Hematopoietic multipotent progenitor cell (in vitro differentiated cells): ENCODE data around the gene CREB5. TPM values are rescaled to one million over a fixed set of nuclear protein-coding genes. Genes with fewer than 3 reads are reported as not detected.
A peak's percentile ranks its signal among the peaks of the same experiment; 100 is the strongest.

Experiments
- DNase-seq, 3 donors: peaks; one replicate each; pipeline ENCODE4 v3.0.0-alpha.2; 2011 to 2015; ENCODE audit warnings: low read depth in 2 of 3, low spot score in 2 of 3
- total RNA-seq: library from RNA; depleted of rRNA; stranded (reverse); fragments of >200 nt; gene quantifications from one replicate; pipeline ENCODE4 v1.2.3, GENCODE V29; 2012

Gene CREB5
- total RNA-seq, 1 donor, result 20.7 TPM

DNA sequence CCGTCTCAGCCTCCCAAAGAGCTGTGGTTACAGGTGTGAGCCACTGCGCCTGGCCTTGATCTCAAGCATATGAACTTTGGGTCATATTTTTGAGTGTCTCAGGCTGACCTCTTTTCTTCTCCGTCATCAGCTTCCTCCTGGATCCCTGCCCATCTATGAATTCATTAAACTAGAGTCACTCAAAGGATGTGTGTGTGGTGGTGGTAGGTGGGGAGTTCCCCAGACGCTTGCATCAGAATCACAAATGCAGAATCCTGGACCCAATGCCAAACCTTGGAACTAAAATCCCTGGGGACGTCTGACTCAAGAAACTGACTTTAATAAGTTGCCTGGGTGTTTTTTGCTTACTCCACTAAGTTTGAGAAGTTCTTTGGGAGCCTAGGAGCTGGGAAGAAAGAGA, 6.7 kb upstream of the CREB5 start:
- DNase-seq, result peak in 1 of 3 donors; percentile 43

DNA sequence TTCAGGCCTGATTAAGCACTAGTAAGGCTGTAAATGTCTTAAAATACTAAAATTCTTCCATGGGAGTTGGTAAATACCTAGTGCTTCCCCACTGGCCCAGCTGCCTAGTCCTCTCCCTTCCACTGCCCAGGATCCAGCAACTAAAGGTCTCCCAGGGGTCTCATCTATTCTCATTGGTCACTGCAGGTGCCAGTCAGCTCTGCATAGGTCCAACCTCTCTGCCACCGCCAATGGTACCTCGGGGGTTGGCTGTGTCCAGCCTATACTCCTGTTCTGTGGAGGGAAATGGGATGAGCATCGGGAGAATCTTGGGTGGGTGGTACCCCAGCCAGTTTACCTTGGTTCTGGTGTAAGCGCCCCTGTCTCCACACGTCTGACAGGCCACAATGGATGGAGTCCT, 6.1 kb upstream of the CREB5 start:
- DNase-seq, result no peak

DNA sequence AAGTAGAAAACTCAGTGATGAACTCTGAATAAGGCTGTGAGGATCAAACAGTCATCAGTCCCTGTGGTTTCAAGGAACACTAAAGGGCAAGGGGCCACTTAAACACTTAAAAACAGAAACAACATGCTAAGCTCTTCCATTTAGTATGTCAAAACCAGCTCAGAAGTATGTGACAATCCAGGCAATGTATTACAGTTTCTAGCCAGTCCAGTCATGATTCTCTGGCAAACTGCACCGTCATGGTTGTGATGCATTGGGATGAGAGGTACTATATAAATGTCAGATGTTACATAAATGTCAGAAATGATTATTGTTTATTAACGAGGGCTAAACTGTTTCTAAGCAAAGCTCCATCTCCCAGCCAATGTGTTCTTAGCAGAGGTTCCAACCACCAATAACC, 4.7 kb upstream of the CREB5 start:
- peak in 1 of 3 donors; percentile 16 for DNase-seq

DNA sequence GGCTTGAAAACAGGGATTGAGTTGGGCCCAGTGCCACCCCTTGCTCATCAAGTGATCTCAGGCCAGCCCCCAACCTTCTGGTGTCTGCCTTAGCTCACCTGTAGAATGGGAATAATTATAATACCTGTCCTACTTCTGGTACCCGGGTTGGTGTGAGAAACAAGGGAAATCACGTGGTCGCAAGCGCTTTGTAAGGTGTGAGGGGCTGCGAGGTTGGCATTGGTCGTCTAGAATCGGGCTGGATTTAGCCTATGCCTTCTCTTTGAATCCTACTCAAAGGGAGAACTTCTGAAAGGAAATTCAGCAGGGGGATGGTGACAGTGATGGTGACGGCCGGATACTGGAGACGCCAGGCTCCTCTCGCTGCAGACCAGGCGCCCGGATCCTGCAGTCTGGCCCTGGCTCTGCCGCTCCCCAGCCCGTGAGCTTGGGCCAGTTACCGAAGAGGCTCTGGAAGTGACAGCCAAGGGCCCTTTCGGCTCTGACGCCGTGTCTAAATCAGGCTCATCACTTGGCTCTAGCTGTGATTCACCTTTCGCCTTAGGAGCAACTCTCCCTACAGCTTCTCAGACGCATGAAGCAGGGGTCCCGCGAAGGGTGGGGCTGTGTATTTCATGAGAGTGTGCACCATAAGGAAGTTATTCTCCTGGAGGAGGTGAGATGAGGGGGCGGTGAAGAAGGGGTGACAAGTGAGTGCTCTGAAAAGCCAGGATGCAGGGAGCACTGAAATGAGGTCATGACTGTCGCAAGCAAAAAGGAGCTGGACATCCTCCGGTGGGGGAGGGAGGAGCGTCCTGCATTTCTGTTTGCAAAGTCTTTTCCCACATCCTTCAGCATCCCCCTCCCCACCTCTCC, 4.0 kb upstream of the CREB5 start:
- DNase-seq, result peak in 1 of 3 donors; percentile 6

DNA sequence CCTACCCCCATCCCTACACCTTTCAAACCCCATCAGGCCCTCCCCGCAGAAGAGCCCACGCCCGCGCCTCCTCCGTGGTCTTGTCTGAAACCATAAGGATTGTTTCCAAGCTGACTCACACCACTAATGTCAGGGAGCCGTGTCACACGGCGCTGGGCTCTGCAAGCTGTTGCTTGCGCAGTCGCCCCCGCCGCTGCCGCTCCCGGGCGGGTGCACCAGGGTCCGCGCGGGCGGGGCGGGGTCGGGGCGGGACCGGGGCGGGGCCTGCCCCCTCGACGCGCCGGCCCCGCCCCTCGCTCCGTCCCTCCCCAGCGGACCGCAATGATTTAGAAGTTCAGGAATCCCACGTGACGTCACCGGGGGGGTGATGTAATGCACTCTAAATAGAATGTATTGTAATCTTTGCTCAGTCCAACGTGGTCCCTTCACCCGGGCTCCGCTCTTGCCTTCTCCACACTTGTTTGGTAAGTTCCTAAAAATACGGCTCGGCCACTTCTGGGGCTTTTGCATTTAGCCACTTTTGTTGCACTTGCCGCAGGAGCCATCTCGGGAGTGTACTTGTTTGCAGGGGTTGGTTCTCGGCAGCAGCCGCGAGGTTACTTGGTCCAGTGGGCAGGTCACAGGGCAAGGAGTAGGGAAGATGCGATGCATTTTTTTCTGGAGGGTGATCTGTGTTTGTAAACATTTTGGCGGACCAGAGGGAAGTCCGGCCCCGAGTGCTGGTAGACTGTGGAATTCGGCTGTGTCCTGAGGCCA, 3.2 kb upstream of the CREB5 start:
- peak; percentile 2 to 93 (median 91) for DNase-seq

DNA sequence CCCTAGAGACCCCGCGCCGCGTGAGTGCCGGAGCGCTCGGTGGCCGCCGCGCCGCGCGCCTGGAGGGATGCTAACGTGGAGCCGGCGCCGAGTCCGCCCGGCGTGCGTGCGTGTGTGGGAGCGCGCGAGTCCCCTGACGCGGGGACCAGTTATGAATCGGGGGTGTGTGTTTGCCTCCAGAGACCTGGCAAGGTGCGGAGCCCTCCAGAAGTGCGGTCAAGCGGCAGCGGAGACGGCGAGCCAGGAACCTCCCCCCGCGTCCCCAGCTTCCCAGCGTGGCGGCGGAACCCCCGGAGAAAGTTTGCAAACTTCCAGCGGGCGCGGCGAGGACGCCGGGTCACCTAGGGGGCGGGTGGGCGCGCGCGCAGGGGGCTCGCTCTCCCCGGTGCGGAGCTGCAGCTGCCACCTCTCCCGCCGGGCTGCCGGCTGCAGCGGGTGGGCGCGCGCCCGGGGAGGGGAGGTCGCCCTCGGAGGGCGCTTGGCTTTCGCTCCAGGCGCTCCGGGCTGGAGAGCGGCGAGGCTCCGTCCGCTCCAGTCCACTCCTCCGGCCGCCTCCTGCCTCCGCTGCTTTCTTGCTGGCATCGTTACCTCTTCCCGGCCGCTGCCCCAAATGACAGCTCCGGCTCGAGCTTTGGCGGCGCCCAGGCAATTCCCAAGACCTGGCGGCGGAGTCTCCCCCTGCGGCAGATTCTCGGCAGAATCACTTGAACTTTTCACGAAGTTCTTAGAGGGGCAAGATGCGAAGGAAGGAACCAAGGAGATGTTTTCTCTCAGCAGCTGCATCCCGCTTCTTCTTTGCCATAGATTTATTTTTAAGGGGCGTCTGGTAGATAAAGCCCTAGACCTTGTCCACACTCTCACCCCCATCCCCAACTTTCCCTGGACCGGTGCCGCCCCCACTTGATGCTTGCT, 2.3 kb upstream of the CREB5 start:
- peak in 1 of 3 donors; percentile 19 for DNase-seq

DNA sequence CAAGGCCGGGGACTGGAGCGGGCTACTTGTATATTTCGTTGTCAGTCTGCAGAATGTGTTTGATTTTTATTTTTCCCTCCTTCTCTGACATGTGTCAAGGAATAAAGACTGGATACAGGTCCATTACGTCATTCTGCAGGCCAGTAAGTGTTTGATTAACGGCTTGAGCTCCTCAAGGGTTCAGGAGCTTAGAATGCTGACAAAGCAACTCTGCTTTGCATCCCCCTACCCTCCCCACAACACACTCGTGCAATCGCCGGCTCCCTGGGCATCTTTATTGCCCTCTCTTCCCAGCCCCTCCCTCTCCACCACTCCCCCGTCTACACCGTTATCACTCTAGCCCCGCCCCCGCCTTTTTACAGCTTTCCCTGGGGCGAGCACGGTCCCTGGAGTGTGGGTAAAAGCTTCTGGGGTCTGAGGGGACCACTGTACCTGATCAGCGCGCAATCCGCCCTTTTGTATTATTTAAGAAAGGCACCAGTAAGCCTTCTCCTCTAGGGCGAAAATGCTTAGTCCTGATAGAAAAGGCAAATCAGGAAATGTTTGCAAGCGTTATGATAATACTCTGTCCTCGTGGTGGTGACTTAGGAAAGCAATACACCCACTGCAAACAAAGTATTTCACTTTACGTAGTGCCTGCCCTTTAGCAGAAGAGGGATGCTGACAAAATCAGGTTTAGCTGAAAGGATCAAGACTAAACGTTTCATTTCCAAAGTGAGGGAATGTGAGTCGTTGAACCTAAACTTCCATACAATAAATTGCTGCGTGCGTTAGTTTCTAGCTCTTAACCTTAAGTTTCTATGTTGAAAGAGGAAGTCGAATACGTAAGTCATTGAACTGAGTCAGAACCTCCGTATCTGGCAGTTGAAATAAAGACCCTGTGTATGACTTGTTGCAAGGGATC, 1.4 kb upstream of the CREB5 start:
- peak in 2 of 3 donors; percentile 71 to 74 for DNase-seq

- peak in 1 of 3 donors; percentile 20 for DNase-seq
Measured at GRCh38 chr7:28413011-28413410, 693 bp downstream of the CREB5 start.

GRCh38 chr7:28414453-28414852, 2.1 kb downstream of the CREB5 start:
- DNase-seq, result no peak

GRCh38 chr7:28417321-28417940, 5.1 kb downstream of the CREB5 start:
- no peak for DNase-seq

DNA sequence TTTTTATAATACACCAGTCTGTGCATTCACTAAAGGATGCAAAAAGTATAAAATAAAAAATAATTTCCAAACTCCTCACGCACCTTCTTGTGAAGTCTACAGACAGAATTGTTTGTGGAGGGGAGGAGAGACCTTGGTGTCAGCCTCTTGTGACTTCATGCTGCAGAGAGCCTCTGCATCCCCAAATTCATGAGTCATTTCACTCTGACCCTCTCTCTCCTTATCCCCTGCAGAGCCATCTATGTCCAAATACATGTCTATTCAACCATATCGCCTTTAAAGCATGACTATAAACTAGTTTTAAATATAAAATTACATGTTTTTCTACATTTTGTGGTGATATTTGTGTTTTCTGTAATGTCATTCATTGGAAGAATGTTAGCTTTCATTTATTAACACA, 6.0 kb downstream of the CREB5 start:
- no peak for DNase-seq

- no peak for DNase-seq
Measured at GRCh38 chr7:28418966-28419365, 6.6 kb downstream of the CREB5 start.

DNA sequence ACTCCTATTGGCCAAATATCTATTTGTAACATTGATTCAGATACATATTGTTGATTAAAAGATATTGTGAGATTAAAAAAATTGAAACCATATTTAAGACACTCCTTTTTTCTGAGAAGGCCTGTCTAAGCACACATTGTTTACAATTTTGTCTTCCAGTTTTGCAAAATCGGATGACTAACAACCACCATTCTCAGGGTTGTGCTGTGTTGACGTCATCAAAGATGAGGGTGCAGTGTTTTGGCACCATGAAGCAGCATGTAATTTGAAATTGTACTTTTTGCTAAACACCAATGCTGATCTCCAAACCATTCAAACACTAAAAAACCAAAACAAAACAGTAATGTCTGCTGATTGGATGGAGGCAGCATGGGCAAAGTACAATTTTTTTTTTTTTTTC, 7.4 kb downstream of the CREB5 start:
- DNase-seq, result no peak

- DNase-seq, result no peak
Measured at GRCh38 chr7:28423112-28423511, 10.8 kb downstream of the CREB5 start.

GRCh38 chr7:28423918-28424514, 11.7 kb downstream of the CREB5 start:
- peak in 1 of 3 donors; percentile 40 for DNase-seq

DNA sequence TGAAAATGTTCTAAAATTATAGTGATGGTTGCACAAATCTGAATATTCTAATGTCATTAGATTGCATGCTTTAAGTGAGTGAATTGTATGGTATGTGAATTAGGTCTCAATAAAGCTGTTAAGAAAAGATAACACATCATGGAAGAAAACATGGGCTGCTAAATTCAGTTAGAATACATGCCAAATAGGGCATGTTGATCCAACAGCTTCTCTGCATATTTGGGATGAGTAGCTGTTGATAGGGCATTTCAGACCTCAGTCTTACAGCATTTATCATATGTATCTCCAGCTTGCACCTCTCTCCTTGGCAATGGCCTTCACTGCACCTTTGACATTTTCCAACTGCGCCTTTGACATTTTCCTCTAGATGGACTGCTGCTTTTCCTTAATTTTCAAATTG, 13.2 kb downstream of the CREB5 start:
- no peak for DNase-seq

- no peak for DNase-seq
Measured at GRCh38 chr7:28427236-28427635, 14.9 kb downstream of the CREB5 start.

GRCh38 chr7:28430616-28431015, 18.3 kb downstream of the CREB5 start:
- DNase-seq, result no peak

- no peak for DNase-seq
Measured at GRCh38 chr7:28432105-28432504, 19.8 kb downstream of the CREB5 start.
